Mammary epithelial cell (primary cell): ENCODE results near the gene ZP4.

Experiments
- CTCF ChIP-seq, 2 donors: IDR thresholded peaks in 1 of 2; conservative IDR thresholded peaks in 1 of 2; 2 replicates each; pipeline ENCODE4 v1.5.1; 2011 to 2012; ENCODE audit warnings: inconsistent platforms in 2 of 2, low read length in 2 of 2, mild to moderate bottlenecking in 2 of 2, control low read depth in 1 of 2, low read depth in 1 of 2; ENCODE audit not compliant: insufficient read depth in 1 of 2; ENCODE audit errors: extremely low read depth in 1 of 2
- EZH2 ChIP-seq: IDR thresholded peaks from 2 replicates; pipeline ENCODE4 v1.6.1; 2012; ENCODE audit warnings: low read length, inconsistent platforms, borderline replicate concordance

GRCh38 chr1:237834461-237834860, 56.3 kb downstream of the ZP4 start:
- no peak for TF ChIP-seq CTCF (conservative IDR thresholded peaks at IDR 0.05 in 1 of 2, IDR thresholded peaks at IDR 0.05 in 1 of 2; ENCODE audit: extremely low read depth in 1 of 2, insufficient read depth in 1 of 2, low read depth in 1 of 2, low read length in 2 of 2)
- no peak for TF ChIP-seq EZH2
